Left renal pelvis (tissue), 4 donors: ENCODE results near the gene C9orf43. TPM values are rescaled to one million over a fixed set of nuclear protein-coding genes. Genes with fewer than 3 reads are reported as not detected.
"Not testable (repeated sequence)": the region's sequence is repeated elsewhere in the genome, so short reads cannot be mapped to it uniquely, and the experiment has no call there.

Source experiments
- DNase-seq, 4 donors: peaks; one replicate each; pipeline ENCODE4 v3.0.0-alpha.2; 2013; ENCODE audit warnings: low read depth in 4 of 4, low spot score in 3 of 4
- polyA plus RNA-seq, 4 donors: library from polyadenylated mRNA; unstranded; fragments of 120-200 nt; gene quantifications; one replicate each; pipeline ENCODE4 v1.2.1, GENCODE V29; 2013; ENCODE audit not compliant: insufficient read length in 4 of 4

The C9orf43 gene
- polyA plus RNA-seq, 4 donors: 0.34 to 0.95 (median 0.93) TPM

GRCh38 chr9:113409481-113409880 is 1.1 kb upstream of the C9orf43 start:
- no peak for DNase-seq

- no peak for DNase-seq
Observed at GRCh38 chr9:113409883-113410206, 702 bp upstream of the C9orf43 start.

GRCh38 chr9:113416149-113416721 is 5.7 kb downstream of the C9orf43 start:
- DNase-seq: no peak

- no peak for DNase-seq
Observed at GRCh38 chr9:113417370-113417769, 6.8 kb downstream of the C9orf43 start.

GRCh38 chr9:113421726-113422125 is 11.2 kb downstream of the C9orf43 start:
- DNase-seq: no peak

GRCh38 chr9:113425072-113425471 is 14.5 kb downstream of the C9orf43 start:
- DNase-seq: no peak

GRCh38 chr9:113426701-113427100 is 16.2 kb downstream of the C9orf43 start:
- DNase-seq: no peak

GRCh38 chr9:113427629-113428028 is 17.1 kb downstream of the C9orf43 start:
- no peak for DNase-seq

- no peak for DNase-seq
Observed at GRCh38 chr9:113428062-113428615, 17.6 kb downstream of the C9orf43 start.

- no peak for DNase-seq
Observed at GRCh38 chr9:113431191-113431590, 20.6 kb downstream of the C9orf43 start.

GRCh38 chr9:113436728-113437515 is 26.4 kb downstream of the C9orf43 start:
- no peak for DNase-seq

- DNase-seq: not testable (repeated sequence)
Observed at GRCh38 chr9:113437716-113438115, 27.2 kb downstream of the C9orf43 start.

- DNase-seq: no peak
Observed at GRCh38 chr9:113444736-113445135, 34.2 kb downstream of the C9orf43 start.

GRCh38 chr9:113446323-113446740 is 35.8 kb downstream of the C9orf43 start:
- DNase-seq: no peak

- no peak for DNase-seq
Observed at GRCh38 chr9:113449376-113449775, 38.8 kb downstream of the C9orf43 start.

GRCh38 chr9:113452113-113452605 is 41.6 kb downstream of the C9orf43 start:
- DNase-seq: no peak

- DNase-seq: no peak
Observed at GRCh38 chr9:113454914-113455761, 44.6 kb downstream of the C9orf43 start.

- DNase-seq: no peak
Observed at GRCh38 chr9:113456235-113456634, 45.7 kb downstream of the C9orf43 start.

GRCh38 chr9:113461285-113461684 is 50.7 kb downstream of the C9orf43 start:
- DNase-seq: no peak

GRCh38 chr9:113461943-113462342 is 51.4 kb downstream of the C9orf43 start:
- no peak for DNase-seq

- DNase-seq: no peak
Observed at GRCh38 chr9:113462781-113463286, 52.3 kb downstream of the C9orf43 start.
